GM21367 (cell line): ENCODE results near the gene TTC7B.

Source experiments
- ATAC-seq: cut with Tn5 transposase; IDR thresholded peaks from one replicate; pipeline ENCODE4 v1.9.1; 2021; ENCODE audit not compliant: unreplicated experiment

TTC7B gene

DNA sequence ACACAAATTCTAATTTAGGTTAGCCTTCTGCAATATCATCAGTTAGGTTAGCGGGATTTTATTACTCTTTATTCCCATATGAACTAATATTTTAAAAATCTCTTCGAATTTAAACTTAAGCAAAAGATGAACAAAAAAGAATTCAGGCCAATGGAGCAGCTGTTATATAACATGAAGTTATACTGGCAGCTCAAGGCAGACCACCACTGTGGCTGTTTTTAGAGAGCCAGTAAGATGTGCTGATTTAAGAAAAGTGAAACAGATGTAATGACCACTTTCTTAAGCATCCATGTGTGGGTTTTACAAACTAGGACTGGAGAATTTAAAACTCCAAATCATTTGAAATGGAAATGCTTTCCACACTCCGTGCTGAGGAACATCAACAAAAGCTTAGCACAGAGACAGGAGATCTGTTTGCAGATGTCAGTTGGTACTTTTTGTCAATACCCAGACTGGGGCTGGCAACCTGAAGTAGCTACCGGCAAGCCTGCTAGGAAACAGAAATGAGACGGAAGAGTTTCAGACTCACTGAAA, 164.9 kb downstream of the TTC7B start:
- ATAC-seq = no peak

DNA sequence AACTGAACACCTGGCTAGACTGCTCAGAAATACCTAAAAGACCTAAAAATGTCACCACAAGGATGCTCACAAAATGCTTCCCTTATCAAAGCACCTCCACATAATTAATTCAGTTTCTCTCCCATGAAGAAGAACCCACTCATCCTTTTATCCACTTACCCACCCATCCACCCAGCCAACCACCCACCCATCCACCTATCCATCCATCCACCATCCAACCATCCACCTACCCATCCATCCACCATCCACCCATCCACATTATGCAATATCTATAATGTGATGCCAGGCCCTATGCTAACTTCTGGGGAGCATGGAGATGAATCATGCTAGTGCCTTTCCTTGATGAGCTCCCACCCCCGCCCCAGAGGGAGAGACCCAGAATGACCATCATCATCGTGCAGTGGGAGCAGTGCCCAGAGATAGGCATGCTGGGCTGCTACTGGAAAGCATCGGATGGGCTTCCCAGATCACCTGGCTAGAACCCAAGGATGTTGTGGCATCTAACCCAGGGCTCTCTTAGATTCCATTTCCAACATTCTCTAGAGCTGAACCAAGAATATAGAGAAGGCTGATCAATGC, 166.6 kb downstream of the TTC7B start:
- ATAC-seq = no peak

DNA sequence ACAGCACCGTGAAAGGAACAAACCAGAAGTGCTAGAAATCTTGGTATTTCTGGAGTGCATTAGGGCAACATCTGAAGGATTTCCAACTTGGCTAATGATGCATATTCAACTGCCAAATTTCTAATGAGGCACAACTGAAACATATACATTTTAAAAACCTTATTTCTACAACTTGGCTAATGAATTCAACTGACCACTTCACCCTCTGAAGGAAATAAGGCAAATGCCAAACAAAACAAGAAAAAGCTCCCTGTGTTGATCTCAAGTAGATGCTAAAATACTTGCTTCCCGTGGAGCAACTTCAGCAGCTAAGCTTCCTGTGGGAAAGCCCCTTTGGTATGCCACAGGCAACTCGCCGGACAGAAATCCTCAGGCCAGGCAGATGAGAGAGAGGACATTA, 167.1 kb downstream of the TTC7B start:
- no peak for ATAC-seq

DNA sequence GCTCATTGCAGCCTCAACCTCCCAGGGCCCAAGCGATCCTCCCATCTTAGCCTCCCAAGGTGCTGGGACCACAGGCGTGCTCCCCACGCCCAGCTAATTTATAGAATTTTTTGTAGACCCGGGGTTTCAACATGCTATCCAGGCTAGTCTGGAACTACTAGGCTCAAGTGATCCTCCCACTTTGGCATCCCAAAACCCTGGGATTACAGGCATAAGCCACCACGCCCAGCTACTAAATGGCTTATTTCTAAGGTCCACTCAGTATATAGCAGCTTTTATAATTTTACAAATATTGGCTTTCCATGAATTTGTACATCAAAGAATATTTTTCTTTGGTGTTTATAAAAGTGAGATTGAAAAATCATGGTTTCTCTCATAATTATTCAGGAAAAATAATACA, 167.8 kb downstream of the TTC7B start:
- no peak for ATAC-seq

DNA sequence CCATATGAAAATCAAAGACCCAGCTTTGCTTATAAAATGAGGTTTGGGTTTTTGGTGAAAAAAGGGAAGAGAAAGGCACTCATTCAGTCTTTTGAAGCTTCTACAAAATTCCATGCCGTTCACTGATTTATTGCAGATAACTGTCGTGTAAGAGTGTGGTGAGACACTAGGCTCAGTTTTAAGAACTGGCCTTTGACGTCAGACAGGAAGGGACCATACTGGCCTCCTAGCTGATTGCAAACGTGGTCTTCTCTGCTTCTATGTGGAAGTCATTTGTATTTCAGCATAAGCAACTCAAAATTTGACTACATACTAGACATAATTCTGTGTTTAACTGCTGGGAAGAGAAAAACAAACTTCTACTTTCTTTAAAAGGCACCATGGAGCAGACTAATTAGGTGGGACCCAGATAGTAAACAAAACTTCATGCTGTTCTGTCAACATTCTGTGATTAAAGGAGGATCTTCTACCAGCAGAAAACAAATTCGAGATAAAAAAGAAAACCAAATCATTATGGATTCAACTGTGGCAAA, 168.7 kb downstream of the TTC7B start:
- no peak for ATAC-seq

DNA sequence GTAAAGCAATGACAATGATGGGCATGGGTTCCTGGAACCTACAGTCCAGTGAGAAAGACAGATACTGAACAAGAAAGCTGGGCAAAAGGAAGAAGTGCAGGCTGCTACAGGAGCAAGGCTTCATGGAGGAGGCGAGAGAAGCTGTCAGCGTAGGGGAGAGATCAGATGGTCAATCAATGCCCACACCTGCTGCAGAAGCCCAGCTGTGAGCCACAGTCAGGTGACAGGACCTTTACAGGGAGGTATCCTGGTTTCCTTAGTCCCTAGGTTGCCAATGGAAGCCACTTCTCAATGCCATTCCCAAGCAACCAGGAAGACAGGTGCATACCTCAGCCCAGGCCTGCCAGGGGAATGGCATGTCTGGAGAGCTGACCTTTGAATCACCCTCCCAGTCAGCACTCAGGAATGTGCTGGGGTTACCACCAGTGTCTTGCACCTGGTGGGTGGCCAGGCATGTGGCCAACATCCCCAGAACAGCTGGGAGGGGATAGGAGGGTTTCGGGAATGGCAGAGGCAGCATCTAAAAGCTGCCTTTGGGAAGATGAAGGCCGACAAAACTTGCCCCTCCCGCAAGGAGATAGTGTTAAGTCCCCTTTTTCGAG, 170.3 kb downstream of the TTC7B start:
- no peak for ATAC-seq

DNA sequence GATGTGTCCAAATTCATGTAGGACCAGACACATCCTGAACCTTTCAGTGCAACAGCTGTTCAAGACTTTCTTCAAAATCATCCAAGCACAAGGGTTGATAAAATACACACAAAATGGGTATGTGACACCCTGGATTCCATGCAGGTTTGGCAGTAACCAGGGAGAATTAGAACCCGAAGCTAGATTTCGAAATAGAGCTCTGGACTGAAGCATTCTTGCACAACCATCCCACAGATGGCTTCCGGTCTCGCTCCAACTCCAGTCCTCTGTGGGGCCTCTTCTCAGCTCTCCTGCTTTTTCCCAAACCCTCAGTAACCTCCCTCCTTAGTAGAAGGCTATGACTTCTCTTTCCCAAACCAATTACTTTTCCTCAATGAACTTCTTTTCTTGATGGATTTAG, 171.3 kb downstream of the TTC7B start:
- no peak for ATAC-seq

DNA sequence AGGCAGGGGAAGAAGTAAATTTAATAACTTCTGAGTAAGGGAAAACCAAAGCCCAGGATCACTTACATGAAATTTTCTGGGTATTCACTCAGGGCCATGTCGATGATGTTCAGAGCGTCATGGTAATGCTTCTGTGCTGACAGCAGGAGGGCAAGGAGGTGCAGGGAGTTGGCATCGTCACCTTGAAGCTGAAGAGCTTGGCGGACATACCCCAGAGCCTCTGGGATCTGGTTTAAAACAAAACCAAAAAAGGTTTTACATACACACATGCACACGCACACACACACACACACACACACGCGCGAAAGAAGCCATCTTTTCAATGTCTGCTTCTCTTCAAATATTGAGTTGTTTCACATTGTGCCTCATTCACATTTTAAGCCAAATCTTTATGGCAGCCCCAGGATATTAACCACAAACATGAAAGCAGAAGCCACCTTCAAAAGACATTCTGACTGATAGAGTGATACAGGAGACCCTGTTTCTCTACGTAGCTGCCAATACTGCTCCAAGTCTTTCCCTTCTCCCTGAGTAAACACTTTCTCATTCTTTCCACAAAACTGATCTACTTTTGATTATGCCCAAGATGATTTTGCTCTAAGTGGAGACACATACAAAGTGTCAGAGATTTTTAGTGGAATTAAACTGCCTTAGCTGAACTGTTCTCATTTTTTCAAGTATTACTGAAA, 172.1 kb downstream of the TTC7B start:
- ATAC-seq = no peak

DNA sequence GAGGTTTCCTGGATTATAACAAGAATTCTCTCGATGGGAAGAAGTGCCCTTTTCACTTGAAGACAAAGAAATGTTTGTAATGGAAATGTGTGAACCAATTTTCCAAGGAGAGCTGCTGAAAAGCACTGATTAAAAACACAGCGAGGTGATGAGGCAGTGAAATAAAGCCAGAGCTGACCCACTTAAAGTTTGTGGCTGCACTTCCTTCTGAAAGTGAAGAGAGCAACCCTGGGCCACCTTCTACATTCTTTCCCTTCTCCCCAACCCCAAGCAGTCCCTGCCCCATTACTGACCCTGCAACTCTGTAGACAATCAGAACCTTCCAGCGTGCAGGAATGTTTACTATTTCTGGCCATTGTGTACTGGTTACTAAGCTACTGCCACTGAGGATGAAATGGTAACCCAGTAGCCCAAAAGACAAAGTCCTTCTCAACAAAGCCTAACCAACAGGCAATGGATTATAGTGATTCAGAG, 173.9 kb downstream of the TTC7B start:
- ATAC-seq = no peak

DNA sequence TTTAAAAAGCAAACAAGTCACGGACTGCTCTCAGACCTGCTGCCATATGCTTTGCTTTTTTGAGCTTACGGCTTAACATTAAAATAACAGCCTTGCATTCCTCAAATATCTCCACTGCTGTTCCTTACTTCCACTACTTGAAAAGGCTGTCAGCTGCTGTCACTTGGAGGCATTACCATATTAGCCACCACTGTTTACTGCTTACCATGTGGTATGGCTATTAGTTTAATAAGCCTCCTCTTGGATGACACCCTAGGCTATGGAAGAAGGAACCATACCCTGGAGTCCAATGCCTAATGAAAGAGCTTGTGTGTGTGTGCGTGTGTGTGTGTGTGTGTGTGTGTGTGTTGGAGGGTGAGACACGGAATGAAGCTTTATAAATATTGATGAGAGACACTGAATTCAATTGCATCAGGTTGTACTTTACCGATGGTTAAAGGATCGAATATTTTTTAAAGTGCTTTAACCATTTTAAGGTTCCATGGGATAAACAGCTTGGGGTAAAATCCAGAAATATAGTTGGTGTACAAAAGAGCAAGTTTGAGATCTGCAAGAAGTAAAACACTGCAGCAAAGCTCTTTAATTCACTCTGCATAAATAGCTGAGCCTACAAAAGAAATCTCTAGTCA, 174.5 kb downstream of the TTC7B start:
- no peak for ATAC-seq

DNA sequence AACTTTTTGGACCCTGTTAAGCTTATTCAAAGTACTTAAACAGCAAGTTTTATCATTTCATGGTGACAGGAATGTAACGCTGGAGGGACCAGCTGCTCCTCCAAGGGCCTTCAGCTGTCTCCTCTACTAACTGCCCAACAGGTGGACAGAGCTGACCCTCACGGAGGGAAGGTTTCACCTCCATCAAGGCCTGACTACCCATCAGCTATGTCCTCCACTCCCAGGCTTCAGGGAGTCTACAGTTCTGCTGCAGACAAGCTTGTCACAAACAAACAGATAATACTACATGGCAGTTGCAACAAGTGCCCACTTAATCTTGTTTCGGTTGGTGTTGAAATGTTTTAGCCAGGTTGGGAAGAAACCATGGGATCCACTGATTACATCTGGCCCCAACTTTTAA, 175.1 kb downstream of the TTC7B start:
- no peak for ATAC-seq

DNA sequence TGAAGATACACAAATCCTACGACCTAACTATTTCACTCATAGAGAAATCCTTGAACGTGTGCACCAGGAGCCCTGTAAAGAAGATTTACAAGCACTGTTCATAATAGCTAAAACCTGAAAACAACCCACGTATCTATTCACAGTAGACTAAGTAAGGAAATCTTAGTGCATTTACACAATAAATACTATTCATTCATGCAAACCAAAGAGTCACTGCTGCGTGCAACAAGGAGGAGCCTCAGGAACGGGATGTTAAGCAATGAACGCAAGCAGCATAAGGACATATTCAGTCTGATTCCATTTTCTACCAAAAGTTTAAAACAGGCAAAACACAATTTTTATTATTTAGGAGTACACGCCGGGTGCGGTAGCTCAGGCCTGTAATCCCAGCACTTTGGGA, 176.6 kb downstream of the TTC7B start:
- ATAC-seq = no peak

DNA sequence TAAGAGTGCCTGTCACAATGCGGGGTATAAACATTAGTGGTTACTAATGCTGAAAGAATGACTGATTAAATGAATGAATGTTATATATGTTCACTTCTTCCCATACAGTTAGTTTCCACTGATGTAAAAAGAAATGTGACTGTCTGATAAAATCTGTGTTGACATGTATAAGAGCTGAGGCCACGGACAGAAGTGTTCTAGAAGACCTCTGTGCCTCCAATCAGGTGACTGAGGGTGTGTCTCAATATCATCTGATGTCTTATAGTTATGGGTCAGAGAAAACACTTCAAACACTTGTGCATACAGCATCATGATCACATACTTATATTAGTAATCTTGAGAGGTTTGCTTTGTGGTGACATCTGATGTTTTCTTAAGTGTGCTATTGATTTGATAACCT, 183.4 kb downstream of the TTC7B start:
- no peak for ATAC-seq

DNA sequence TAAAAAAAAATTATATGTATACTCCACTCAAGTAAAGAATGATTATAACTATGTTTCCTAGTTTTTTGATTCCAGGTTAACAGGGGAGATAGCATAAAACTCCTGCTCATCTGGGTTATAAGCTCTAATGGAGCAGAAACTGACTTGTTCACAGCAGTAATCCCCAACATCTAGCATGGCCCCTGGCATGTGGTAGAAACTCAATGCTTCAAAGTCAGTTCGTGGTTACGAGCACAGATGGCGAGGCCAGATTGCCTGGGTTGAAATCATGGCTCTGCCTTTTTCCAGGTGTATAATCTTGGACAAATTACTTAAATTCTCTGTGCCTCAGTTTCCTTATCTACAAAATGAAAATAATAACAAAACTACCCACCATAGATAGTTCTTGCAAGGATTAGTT, 183.8 kb downstream of the TTC7B start:
- ATAC-seq = no peak

DNA sequence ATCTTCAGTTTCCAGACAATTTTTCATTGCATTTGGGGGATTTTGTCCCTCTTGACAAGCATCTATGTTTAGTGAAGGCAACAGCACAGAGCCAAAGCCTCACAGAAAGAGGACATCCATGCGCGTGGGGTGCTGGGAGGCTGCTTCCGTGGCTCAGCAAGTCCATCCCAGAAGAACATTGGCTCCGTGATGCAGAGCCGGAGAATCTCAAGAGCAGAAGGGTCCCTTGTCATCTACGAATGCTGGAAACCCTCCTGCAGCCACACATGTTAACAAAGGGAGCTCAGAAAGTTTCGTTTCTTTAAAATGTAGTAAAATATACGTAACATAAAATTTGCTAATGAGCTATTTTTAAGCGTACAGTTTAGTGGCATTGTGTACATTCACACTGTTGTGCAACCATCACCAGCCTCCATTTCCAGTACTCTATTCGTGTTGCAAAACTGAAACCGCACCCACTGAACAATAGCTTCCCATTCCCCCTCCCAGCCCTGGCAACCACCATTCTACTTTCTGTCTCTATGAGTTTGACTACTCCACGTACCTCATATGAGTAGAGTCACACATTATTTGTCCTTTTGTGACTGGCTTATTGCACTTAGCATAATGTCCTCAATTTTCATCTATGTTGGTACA, 185.9 kb downstream of the TTC7B start:
- no peak for ATAC-seq

DNA sequence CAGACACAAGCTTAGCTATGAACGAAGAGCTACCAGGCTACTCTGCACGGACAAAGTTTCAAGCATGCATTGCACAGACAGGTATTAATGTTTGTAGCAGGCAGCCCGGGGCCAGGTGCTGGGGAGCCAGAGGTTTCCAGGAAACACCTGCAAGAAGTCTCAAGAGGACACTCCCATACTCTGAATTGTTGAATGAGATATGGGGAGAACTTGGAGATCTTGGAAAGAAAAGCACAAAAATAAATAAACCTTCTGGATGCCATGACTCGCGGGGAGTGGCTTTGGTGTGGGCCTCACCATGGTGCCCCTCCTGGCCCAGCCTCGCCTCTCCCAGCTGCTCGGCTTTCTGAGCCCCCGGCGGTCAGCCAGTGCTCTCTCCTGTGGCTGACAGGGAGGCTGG, 186.8 kb downstream of the TTC7B start:
- no peak for ATAC-seq

DNA sequence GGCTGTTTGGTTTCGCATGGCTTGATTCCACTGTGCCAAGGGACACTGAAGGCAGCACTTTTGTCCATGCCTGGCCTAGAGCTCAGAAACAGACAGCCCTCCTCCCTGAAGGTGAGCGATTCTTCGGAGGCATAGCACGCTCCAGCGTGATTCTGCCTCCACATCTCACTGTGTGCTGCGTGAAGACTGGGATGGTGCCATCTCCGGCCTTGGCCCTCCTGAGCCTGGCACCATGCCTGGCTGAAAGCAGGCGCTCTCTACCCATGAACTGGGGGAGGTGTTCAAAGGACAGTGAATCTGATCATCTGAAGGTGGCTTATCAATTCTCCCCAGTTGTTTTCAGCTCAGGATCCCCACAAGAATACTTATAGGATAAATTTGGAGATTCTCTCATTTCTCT, 187.4 kb downstream of the TTC7B start:
- no peak for ATAC-seq

DNA sequence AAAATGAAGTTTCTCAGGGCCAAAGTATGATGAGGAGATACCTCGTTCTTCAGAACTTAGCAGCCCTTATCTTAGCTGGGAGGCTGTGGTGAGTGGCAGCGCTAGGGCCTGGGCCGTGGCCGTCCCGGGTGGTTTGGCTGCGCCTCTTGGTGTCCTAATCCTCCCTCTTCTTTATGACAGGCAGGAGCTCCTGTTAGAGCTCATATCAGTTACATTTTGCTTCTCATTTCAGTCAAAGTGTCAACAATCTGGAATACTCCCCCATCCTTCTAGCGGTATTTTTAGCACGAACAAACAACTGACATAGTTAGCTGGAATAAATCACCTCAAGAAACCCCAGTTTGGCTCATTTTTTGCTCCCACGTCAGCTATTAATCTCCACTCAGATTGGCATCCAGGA, 188.8 kb downstream of the TTC7B start:
- ATAC-seq = no peak

DNA sequence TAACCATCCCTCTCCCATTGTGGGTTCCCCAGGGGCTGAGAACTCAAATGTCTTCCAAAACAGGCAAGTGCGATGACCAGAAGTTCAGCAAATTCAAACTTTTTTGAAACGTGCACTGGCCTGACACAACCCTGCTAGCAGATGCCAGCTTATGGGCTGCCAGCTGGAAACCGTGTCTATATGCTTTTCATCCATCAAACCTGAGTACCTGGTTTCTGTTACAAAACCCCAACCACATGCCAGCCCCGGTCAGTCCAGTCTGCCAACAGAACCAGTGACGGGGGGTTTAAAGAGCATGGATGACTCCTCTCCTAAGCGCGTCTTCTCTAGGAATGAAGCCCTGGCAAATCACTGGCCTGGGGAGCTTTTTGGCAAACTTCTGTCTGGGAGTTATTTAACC, 189.7 kb downstream of the TTC7B start:
- no peak for ATAC-seq

DNA sequence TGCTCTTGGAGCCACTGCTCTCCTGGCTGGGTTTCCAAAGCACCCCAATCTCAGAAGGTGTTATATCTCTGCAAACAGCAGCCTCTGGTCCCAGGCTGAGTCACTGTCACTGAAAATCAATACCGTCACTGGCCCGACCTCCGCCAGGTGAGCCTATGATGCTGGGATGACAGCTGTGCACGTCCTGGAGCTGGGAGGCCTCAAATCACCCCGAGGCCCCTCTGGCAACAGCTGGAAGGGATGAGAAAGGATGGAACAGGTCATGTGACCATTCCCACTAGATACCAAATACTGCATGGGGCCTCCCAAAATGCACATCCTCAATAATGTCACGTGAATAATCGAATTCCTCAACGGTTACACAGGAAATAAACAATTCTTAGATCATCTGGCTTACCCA, 190.8 kb downstream of the TTC7B start:
- ATAC-seq = no peak

DNA sequence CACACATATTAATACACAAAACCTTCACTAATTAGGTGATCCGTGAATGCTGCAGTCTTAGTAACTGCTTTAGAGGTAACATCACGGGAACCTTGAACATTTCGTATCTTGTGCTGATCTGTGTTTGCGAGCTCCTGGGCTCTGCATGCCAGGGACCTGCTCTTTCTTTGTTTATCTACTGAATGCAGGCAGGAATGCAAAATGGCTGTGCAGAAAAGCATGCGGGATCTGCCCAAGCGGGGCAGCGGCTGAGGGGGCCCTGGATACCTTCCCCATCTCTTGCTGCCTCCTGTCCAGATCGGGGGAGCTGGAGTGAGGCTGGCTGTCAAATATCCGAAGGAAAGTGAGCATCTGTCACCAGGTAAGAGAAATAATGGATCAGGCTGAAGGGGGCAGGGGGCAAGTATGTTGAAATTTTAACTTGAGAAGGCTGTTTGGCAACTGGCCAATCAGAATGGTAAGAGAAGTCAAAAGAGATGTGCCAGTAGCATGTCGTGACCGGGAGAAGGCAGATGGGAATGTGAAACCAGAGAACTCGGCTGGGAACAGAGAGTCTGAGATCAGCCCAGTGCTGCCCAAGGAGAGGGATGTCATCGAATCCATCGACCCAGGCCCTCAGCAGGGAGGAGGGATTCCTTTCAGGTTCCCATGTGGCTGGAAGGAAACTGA, 191.4 kb downstream of the TTC7B start:
- ATAC-seq = no peak
